HG02571 (cell line): ENCODE data around the gene MPHOSPH9.
"Not testable (repeated sequence)": the region's sequence is repeated elsewhere in the genome, so short reads cannot be mapped to it uniquely, and the experiment has no call there.

Experiments
- ATAC-seq: cut with Tn5 transposase; IDR thresholded peaks from one replicate; pipeline ENCODE4 v1.9.1; 2021; ENCODE audit warnings: mild to moderate bottlenecking, moderate library complexity; ENCODE audit not compliant: unreplicated experiment

MPHOSPH9 gene

DNA sequence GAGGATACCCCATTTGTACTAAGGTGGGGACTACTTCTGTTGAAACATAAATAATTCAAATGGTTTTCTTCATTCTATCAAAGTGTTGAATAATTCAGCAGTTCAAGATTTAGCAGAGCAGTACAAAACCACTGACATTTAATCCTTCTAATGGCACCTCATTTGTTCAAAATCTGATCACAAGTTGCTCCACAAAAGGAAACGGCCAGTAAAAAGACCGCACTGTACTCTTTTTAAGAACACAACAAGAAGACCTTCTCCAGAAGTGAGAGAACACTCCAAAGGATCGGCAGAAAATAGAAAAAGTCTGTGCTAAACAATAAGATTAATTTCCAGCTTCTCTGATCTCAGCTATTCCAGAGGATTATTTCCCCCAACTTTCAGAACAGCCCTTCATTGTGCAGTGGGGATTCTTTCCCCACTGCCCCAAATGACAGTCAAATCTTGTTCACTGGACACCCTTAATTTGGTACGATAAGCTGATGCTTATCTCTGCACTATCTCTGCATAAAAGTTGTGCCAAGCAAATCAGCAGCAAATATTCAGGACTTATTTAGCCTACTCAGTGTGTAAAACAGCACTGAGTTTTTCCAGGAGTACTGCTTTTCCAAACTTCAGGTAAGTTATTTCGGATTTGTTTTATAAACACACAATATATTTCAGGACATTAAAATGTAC is 5.2 kb downstream of the MPHOSPH9 start:
- ATAC-seq, result no peak

GRCh38 chr12:123225443-123225842 is 7.5 kb downstream of the MPHOSPH9 start:
- ATAC-seq, result no peak

DNA sequence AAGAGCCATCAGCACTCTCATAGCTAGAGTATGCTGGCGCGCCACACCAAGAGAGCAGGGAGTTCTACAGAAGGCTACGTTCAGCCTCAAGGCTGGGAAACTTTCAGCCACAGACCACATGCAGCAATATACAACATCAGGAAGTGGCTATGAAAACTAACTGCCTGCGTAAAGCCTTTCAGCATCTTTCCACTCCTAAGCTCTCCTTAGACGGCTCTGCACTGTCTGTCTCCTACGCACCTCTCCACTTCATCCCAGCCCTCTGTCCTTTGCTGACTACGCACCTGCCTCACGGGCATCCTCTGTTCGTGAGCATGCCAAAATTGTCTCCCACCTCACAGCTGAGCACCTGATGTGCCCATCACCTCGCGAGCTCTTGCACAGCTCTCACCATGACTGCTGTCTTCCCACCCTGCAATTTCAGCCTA is 9.7 kb downstream of the MPHOSPH9 start:
- ATAC-seq, result no peak

- ATAC-seq, result not testable (repeated sequence)
Measured at GRCh38 chr12:123207815-123208214, 25.1 kb downstream of the MPHOSPH9 start.

DNA sequence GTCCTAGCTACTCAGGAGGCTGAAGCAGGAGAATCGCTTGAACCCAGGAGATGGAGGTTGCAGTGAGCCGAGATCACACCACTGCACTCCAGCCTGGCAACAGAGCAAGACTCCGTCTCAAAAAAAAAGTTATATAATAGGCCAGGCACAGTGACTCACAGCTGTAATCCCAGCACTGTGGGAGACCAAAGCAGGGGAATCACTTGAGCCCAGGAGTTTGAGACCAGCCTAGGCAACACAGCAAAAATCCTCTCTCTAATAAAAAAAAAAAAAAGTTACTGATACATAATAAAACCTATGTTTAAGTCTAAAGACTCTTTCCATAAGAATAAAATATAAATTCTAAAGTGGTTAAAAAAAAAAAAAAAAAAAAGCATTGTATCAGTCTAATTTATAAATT is 26.1 kb downstream of the MPHOSPH9 start:
- not testable (repeated sequence) for ATAC-seq

GRCh38 chr12:123200414-123200813 is 32.5 kb downstream of the MPHOSPH9 start:
- ATAC-seq, result no peak

DNA sequence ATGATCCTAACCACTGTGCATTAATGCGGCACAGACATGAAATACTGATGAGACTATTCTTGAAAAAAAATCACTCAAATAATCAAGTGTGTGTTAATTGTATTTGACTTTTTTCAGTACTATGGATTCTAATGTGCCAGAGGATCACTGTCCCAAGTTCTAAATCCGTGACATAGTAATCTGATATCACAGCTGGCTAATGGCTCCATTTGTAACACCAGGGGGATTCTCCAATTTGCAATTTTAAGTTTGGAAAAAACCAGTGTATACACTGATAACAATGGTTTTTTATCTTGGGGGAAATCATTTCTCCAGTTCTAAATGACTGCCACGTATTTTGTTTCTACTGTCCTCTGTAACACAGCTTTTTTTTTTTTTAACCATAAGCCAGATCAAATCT is 33.0 kb downstream of the MPHOSPH9 start:
- no peak for ATAC-seq

DNA sequence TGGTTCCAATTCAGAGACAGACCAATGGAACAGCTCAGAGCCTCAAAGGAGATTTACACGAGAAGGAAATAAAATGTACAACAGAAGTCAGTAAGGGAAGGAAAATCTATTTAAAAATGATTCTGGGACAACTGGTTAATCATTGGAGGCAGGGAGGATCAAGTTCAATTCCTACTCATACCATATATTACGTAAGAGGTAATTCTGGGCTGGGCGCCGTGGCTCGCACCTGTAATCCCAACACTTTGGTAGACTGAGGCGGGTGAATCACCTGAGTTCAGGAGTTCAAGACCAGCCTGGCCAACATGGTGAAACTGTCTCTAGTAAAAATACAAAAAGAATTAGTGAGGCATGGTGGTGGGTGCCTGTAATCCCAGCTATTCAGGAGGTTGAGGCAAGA is 45.3 kb downstream of the MPHOSPH9 start:
- ATAC-seq, result no peak

- ATAC-seq, result no peak
Measured at GRCh38 chr12:123180171-123180570, 52.8 kb downstream of the MPHOSPH9 start.

DNA sequence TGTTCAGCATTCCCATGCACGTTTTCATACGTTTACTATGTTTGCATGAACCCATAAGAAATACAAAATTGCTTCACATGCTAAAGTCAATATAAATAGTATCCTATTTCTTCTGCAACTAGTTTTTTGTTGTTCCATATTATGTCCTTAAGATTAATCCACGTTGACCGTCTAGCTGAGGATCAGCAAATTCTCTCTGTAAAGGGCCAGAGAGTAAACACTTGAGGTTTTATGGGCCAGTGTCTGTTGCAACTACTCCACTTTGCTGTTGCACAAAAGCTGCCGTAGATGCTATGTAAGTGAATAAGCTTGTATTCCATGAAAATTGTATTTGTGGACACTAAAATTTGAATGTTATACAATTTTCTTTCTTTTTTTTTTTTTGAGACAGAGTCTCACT is 61.0 kb downstream of the MPHOSPH9 start:
- ATAC-seq, result no peak

DNA sequence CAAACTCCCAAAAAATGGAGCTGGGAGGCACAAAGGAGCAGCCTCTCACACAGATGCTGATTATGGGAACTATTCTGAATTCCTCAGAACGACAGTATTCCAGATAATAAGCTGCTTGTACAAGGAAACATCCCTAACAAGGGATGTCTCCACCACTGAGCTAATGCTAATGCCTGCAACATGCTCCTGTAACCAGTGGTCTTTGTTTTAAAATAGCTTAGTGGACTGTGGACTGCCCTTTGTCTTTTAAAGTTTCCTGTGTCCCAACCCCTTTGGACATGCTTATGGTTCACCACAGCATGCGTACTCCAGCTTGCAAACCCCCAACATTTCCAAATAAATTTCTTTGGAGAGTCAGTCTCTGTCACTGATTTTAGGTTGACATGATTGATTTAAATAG is 65.6 kb downstream of the MPHOSPH9 start:
- no peak for ATAC-seq

DNA sequence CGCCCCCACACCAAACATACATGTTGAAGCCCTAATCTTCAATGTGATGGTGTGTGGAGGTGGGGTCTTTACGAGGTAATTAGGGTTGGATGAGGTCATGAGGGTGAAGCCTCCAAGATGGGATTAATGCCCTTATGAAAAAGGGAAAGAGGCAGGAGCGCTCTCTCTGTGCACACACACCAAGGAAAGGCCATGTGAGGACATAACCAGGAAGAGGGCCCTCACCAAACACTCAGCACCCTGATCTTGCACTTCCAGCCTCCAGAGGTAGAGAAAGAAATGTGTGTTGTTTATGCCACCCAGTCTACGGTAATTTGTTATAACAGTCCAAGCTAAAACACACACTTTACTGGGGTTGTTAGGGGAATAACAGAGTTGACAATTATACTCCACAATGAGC is 67.4 kb downstream of the MPHOSPH9 start:
- ATAC-seq, result no peak

DNA sequence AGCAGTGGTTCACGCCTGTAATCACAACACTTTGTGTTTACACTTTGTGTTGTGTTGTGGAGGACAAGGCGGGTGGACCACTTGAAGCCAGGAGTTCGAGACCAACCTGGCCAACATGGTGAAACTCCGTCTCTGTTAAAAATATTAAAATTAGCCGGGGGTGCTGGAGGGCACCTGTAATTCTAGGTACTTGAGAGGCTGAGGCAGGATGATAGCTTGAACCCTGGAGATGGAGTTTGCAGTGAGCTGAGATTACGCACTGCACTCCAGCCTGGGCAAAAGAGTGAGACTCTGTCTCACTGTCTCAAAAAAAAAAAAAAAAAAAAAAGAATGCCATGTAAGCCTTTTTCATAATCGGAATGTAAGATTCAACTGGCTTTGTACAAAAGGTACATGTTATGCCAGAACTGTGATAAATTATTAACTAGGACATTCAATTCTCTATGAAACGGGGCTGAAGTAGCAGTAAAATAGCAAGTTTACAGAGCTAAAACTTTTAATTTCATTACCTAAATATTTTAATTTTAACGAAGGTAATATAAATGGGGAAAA is 68.2 kb downstream of the MPHOSPH9 start:
- no peak for ATAC-seq

GRCh38 chr12:123164222-123164621 is 68.7 kb downstream of the MPHOSPH9 start:
- ATAC-seq, result no peak

GRCh38 chr12:123163227-123163626 is 69.7 kb downstream of the MPHOSPH9 start:
- no peak for ATAC-seq

DNA sequence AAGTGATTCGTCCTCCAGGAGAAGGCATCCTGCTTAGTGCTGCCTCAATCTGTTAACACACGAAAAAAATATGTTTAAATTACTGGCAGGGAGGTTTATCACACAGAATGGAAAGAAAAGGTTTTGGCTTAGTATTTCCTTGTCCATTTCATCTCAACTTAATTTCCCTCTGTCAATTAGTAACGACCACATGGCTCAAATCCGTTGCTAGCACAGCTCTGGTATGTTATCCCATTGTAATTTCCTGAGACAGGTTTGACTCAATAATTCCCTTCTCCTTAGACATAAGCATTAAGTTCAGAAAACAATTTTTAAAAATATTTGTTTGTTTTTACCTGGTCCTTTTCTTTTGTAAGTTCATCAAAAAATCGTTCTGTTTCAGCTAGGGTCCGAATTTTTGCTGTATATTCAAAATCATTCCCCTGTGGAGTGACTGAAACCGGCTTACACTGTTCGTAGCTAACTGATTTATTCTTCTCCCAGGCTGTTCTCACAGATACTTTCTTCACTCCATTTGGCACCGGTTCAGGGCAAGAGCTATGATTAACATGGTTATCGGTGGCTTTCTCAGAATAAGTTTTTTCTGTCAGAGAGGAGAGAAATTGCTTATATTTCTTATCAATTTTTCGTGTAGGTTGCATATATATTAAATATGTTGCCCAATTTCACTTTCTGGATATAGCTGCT is 72.0 kb downstream of the MPHOSPH9 start:
- ATAC-seq, result no peak

GRCh38 chr12:123153906-123154305 is 79.0 kb downstream of the MPHOSPH9 start:
- ATAC-seq, result no peak

DNA sequence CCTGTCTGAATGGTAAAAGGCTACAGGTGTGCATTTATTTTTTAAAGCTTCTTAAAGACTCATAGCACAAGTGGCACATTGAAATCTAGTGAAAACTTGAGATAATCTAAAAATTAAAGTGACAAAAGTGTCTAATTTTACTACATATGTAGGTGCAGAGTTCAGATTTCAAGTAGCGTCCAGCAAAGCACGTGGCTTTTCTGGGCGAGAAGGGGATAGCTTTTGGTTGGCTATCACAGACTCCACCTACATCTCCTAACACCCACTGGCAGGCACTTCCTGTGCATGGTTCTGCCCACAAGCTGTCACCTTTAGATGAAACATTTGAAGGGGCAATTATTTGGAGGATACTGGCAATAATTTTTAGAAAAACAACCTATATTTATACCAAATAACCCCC is 80.1 kb downstream of the MPHOSPH9 start:
- no peak for ATAC-seq

DNA sequence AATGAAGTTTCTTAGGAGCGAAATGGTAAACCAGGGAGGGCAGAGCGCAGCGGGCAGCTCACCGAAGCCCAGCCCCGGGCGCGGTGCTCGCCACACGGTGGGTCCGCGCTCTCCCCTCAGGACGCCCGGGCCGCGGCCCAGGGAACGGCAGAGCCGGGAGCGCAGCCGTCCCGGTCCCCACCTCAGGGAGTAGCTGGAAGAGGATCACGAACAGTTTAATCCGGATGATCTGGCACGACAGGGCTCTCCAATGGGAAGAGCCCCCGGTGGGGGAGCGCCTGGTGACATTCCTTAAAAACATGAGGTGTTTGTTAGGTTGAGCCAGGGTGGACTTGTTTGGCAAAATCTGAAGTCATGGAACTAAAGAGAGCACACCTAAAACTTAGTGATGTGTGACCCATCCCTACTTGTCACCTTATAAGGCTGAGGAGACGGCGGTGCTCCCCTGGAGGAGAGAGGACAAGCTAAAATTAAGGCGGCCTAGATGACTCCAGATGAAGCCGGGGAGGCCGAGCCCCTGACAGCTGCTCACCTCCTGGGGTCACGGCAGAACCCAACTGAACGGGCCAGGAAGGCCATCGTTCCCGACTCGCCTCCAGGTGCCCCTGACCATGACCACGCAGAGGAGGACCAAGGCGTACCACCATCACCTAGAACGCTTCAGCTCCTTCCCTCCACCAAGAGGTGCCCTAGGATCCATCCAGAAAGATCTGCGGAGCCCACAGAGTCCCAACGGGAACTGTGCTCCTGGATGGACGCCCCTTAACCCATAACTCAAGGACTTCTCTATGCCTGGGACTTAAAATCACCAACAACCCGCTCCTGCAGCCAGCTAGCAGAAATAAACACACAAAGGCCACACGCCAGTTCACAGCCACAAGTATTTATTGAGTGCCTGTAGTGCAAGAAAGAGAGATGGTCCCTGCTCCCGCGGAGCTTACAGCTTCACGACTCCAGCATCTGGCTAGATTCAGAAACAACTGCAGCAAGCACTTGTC is 81.2 kb downstream of the MPHOSPH9 start:
- no peak for ATAC-seq

DNA sequence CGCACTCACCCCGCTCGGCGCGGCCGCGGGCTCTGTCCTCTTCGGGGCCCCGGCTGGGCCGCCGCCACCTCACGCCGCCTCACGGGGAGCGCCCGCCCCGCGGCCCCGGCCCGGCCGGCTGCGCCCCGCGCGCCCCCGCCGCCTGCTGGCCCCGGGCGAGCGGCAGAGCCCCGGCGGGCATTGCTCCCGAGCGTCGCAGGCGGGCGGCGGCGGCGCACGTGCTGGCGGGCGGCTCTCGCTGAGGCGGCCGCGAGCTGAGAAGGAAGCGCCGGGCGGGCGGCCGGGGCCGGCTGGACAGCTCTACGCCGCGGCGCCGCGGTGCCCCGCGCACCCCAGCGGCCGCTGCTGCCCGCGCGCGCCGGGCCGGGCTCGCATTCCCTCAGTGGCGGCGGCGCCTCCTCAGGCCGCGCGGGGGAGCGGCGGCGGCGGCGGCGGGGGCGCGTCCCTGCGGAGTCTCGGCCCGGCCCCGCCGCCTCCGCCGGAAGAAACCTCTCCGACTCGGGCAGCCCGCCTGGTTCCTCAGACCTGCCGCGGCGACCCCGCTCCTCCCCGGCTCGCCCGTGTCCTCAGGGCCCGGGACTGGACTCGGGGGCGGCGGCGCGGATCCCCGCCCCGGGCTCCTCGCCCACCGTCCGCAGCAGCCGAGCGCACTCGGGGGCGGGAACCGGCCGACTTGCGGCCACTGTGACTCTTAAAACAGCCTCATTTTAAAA is 82.0 kb downstream of the MPHOSPH9 start, which contains the start of gene PITPNM2:
TSS of gene PITPNM2 (minus strand) at position 347 of the 713 bp plus-strand sequence. CDS start 116,500 bp downstream, outside the sequence.
- ATAC-seq, result no peak
